Cardiac muscle cell (in vitro differentiated cells and primary cell): Measurements from ENCODE around the gene RHBDD3. TPM values are rescaled to one million over a fixed set of nuclear protein-coding genes. Genes with fewer than 3 reads are reported as not detected.

Source experiments
- DNase-seq, 2 donors: peaks; one replicate each; pipeline versions ENCODE4 v3.0.0 to v3.0.0-alpha.2; 2010 to 2017; ENCODE audit warnings: low read depth in 1 of 2, low spot score in 1 of 2
- H3K27ac ChIP-seq: fragments of 200-600 bp; sonication (generic); 2 replicates; pipeline ENCODE4 v1.5.1; 2016
- H3K27me3 ChIP-seq: fragments of 200-600 bp; sonication (generic); 2 replicates; pipeline ENCODE4 v1.6.0; 2016; ENCODE audit warnings: control low read depth
- H3K36me3 ChIP-seq: fragments of 200-600 bp; sonication (generic); 2 replicates; pipeline ENCODE4 v1.5.1; 2016; ENCODE audit warnings: control low read depth
- H3K4me1 ChIP-seq: fragments of 200-600 bp; sonication (generic); 2 replicates; pipeline ENCODE4 v1.8.1; 2017; ENCODE audit warnings: low read depth, mild to moderate bottlenecking, mixed run types
- H3K4me3 ChIP-seq: fragments of 200-600 bp; sonication (generic); 2 replicates; pipeline ENCODE4 v1.5.1; 2016; ENCODE audit warnings: mild to moderate bottlenecking
- H3K9me3 ChIP-seq: fragments of 200-600 bp; sonication (generic); 2 replicates; pipeline ENCODE4 v1.5.1; 2017; ENCODE audit warnings: low read depth, mild to moderate bottlenecking, control low read depth
- CTCF ChIP-seq: IDR thresholded peaks from 2 replicates; pipeline ENCODE4 v1.5.1; 2012; ENCODE audit warnings: low read depth, mild to moderate bottlenecking, low read length
- polyA plus RNA-seq: library from polyadenylated mRNA; unstranded; fragments of >200 nt; fragmentation: Nextera tagmentation; extraction: Ambion mirVana; gene quantifications from 2 replicates; pipeline ENCODE4 v1.2.1, GENCODE V29; 2016
- total RNA-seq: library from RNA; depleted of rRNA; stranded (reverse); fragments of >200 nt; gene quantifications from 2 replicates; pipeline ENCODE4 v1.2.3, GENCODE V29; 2016

The RHBDD3 gene
- total and polyA plus RNA-seq, 2 experiments from 2014 or later, result 80.4 to 88.6 TPM

GRCh38 chr22:29230972-29231875 is 36.6 kb downstream of the RHBDD3 start:
- H3K4me3 ChIP-seq, result no peak overlapping the region
- no peaks in the 10 kb centered on the region for H3K36me3 ChIP-seq
- no peak overlapping the region for H3K27ac ChIP-seq
- no peaks in the 10 kb centered on the region for H3K4me1 ChIP-seq
- no peak for DNase-seq
- TF ChIP-seq CTCF, result no peak
- no peaks in the 10 kb centered on the region for H3K27me3 ChIP-seq
- no peaks in the 10 kb centered on the region for H3K9me3 ChIP-seq

- Histone ChIP-seq H3K4me1 (no peaks in the 10 kb centered on the region), H3K27ac (no peak overlapping the region), H3K36me3 (no peaks in the 10 kb centered on the region), H3K9me3 (no peaks in the 10 kb centered on the region), H3K27me3 (no peaks in the 10 kb centered on the region), H3K4me3 (no peak overlapping the region)
- no peak for DNase-seq
- no peak for TF ChIP-seq CTCF
These were observed 41.3 kb downstream of the RHBDD3 start for GRCh38 chr22:29226351-29226981.

GRCh38 chr22:29225422-29226090 is 42.2 kb downstream of the RHBDD3 start:
- no peaks in the 10 kb centered on the region for H3K27me3 ChIP-seq
- no peaks in the 10 kb centered on the region for H3K36me3 ChIP-seq
- TF ChIP-seq CTCF, result no peak
- no peak overlapping the region for H3K27ac ChIP-seq
- peak in 1 of 2 donors; percentile 23 for DNase-seq
- H3K9me3 ChIP-seq, result no peaks in the 10 kb centered on the region
- no peak overlapping the region for H3K4me3 ChIP-seq
- H3K4me1 ChIP-seq, result no peaks in the 10 kb centered on the region

- Histone ChIP-seq H3K4me1 (no peaks in the 10 kb centered on the region), H3K9me3 (no peaks in the 10 kb centered on the region), H3K36me3 (no peaks in the 10 kb centered on the region), H3K27me3 (no peaks in the 10 kb centered on the region), H3K4me3 (no peak overlapping the region), H3K27ac (no peak overlapping the region)
- no peak for TF ChIP-seq CTCF
- DNase-seq, result no peak
These were observed 42.8 kb downstream of the RHBDD3 start for GRCh38 chr22:29224859-29225410.

GRCh38 chr22:29224121-29224858 is 43.5 kb downstream of the RHBDD3 start:
- H3K9me3 ChIP-seq, result no peaks in the 10 kb centered on the region
- H3K4me1 ChIP-seq, result no peaks in the 10 kb centered on the region
- H3K27ac ChIP-seq, result no peak overlapping the region
- H3K4me3 ChIP-seq, result no peak overlapping the region
- DNase-seq, result no peak
- TF ChIP-seq CTCF, result no peak
- H3K27me3 ChIP-seq, result no peaks in the 10 kb centered on the region
- H3K36me3 ChIP-seq, result no peaks in the 10 kb centered on the region
